Lower lobe of right lung (tissue), 2 donors: ENCODE data around the gene MAGEF1. TPM values are rescaled to one million over a fixed set of nuclear protein-coding genes. Genes with fewer than 3 reads are reported as not detected.

Source experiments
- ATAC-seq, 2 donors: fragments of 200-7000 bp; cut with Tn5 transposase; one replicate each; pipeline ENCODE4 v1.9.1; 2020 to 2022; ENCODE audit warnings: mild to moderate bottlenecking in 2 of 2, moderate library complexity in 2 of 2
- DNase-seq: peaks from one replicate; pipeline ENCODE4 v3.0.0-alpha.2; 2020
- H3K27ac ChIP-seq: fragments of 200-600 bp; one replicate; pipeline ENCODE4 v1.8.0; 2022
- H3K27me3 ChIP-seq: fragments of 200-600 bp; one replicate; pipeline ENCODE4 v1.8.0; 2022; ENCODE audit warnings: low read depth
- H3K36me3 ChIP-seq: fragments of 200-600 bp; one replicate; pipeline ENCODE4 v1.8.0; 2022; ENCODE audit warnings: mild to moderate bottlenecking
- H3K4me1 ChIP-seq: fragments of 200-600 bp; one replicate; pipeline ENCODE4 v1.8.0; 2022
- H3K4me3 ChIP-seq: fragments of 200-600 bp; one replicate; pipeline ENCODE4 v1.8.0; 2022; ENCODE audit warnings: mild to moderate bottlenecking
- H3K9me3 ChIP-seq: fragments of 200-600 bp; one replicate; pipeline ENCODE4 v1.8.0; 2022
- intact Hi-C: fragments of 100-400 bp; cut with DNase I; formaldehyde crosslinking; loops from one replicate; pipeline ENCODE4 v1.11.0; 2022
- total RNA-seq: library from RNA; stranded (reverse); fragmentation: NEBNext Ultra II Directional; extraction: Animal tissue kit (Norgen Biotek cat#: 25700); gene quantifications from one replicate; pipeline ENCODE4 v1.2.1, GENCODE V29; 2021
- TF ChIP-seq, protein P1 (sequence below): fragments of 200-600 bp; IDR thresholded peaks from one replicate; pipeline ENCODE4 v1.8.0; 2022; ENCODE audit warnings: antibody characterized with exemption, mild to moderate bottlenecking
- donor health status: DM: no; HTN: yes; CAD: no; lungs with severe emphysema.

MAGEF1 gene
- total RNA-seq, 1 donor from 2014 or later, result 23.5 TPM

DNA sequence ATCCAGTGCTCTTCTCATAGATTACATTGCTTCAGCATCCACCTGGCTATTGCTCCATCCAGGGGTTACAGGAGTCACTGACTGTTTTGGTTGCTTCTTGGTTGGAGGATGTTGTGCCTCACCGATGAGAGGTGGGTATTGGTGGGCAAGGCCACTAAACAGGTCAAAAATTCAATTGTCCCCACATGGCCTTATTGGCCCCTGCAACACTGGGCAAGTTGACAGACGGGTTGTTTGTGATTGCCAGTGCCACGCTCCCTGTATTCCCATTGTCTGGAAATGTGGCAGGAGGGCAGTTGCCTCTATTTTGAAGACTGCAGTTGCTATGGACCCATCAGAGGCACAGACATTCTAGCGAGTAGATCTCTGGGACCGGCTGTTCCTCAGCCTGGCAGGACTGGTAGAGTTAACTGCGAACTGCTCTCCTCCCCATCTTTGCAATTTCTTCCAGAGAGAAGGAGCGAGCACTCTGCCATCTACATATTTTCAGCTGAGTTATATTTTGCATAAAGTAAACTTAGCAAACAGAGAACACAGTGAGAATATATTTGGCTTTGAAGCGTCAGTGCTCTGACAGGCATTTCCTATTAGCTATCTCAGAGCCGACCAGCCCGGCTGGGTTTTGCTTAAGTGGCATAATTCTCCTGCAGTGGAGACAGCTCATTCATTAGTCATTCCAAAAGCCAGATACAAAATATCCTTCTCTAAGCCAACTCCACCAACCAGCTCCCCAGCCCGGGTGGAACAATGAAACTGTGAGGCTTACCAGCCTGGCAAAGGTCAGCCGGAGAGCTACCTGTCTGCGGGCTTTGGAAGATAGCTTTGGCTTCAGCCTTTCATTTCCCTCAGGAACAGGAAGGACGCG, 26.0 kb upstream of the MAGEF1 start:
- H3K4me3 ChIP-seq, result no peak overlapping the region
- DNase-seq (no peak), ATAC-seq (no peak)
- no peak overlapping the region for H3K27ac ChIP-seq
- TF ChIP-seq, protein P1, sequence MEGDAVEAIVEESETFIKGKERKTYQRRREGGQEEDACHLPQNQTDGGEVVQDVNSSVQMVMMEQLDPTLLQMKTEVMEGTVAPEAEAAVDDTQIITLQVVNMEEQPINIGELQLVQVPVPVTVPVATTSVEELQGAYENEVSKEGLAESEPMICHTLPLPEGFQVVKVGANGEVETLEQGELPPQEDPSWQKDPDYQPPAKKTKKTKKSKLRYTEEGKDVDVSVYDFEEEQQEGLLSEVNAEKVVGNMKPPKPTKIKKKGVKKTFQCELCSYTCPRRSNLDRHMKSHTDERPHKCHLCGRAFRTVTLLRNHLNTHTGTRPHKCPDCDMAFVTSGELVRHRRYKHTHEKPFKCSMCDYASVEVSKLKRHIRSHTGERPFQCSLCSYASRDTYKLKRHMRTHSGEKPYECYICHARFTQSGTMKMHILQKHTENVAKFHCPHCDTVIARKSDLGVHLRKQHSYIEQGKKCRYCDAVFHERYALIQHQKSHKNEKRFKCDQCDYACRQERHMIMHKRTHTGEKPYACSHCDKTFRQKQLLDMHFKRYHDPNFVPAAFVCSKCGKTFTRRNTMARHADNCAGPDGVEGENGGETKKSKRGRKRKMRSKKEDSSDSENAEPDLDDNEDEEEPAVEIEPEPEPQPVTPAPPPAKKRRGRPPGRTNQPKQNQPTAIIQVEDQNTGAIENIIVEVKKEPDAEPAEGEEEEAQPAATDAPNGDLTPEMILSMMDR, result no peak
- no peaks in the 10 kb centered on the region for H3K27me3 ChIP-seq
- H3K4me1 ChIP-seq, result no peaks in the 10 kb centered on the region
- no peaks in the 10 kb centered on the region for H3K9me3 ChIP-seq
- H3K36me3 ChIP-seq, result no peaks in the 10 kb centered on the region
- intact Hi-C loops, result no loop called here

DNA sequence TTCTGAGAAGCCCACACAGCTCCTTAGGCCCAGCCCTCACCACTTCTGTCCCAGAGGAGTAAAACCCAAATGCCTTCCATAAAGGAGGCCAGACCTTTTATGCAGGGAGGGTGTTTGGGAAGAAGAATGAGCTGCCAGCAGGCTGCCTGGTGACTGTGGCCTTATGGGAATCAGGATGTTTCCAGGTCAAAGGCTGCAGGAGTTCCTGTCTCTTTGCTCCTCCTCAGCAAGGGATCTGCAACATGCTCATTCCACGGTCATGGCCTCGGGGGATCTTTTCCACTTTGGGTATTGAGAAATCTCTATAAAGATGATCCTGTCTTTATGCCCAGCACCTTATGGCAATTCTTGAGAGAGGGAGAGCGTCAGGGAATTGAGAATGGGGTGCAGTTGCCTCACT, 25.2 kb upstream of the MAGEF1 start:
- TF ChIP-seq, protein P1, result no peak
- intact Hi-C loops, result no loop called here
- Histone ChIP-seq H3K4me1 (no peaks in the 10 kb centered on the region), H3K27ac (no peak overlapping the region), H3K27me3 (no peaks in the 10 kb centered on the region), H3K9me3 (no peaks in the 10 kb centered on the region), H3K36me3 (no peaks in the 10 kb centered on the region), H3K4me3 (no peak overlapping the region)
- no peak for ATAC-seq
- DNase-seq, result no peak

DNA sequence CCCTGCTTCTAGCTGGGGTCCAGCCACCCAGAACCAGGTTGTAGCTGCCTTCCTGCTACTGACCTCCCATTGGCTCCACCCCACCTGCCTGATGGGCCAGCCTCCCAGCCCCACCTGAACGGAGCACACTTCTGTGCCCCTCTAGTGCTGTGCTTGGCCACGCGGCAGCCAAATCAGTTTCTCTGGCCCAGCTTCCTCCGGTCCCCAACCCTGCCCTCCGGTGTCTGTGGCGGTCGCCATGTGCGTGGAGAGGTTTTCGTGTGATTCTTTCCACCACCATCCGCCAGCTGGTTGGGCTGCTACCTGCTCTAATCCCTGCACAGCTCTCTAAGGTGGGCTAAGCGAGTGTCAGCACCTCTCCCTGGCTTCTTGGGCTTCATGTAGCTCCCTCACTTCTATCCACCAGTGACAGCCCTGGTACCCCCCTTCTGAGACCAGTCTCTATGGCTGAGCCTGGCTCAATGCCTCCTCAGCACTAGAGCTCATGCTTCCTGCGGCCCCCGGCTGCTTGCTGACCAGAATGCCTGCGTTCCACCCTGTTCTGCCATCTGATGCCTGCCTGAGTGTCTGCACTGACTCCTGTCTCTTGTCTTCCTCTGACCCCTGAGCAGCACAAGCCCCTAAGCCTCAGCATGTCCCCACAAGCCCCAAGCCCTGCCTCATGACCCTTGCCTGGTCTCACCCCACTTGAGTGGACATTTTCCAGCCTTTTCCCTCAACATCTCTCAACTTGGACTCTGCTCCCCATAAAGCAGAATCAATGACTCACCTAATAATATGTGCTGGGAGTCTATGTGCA, 23.2 kb upstream of the MAGEF1 start:
- DNase-seq (no peak), ATAC-seq (no peak)
- H3K4me1 ChIP-seq, result no peaks in the 10 kb centered on the region
- intact Hi-C loops, result no loop called here
- no peaks in the 10 kb centered on the region for H3K27me3 ChIP-seq
- TF ChIP-seq, protein P1, result no peak
- H3K4me3 ChIP-seq, result no peak overlapping the region
- H3K9me3 ChIP-seq, result no peaks in the 10 kb centered on the region
- no peak overlapping the region for H3K27ac ChIP-seq
- H3K36me3 ChIP-seq, result no peaks in the 10 kb centered on the region

DNA sequence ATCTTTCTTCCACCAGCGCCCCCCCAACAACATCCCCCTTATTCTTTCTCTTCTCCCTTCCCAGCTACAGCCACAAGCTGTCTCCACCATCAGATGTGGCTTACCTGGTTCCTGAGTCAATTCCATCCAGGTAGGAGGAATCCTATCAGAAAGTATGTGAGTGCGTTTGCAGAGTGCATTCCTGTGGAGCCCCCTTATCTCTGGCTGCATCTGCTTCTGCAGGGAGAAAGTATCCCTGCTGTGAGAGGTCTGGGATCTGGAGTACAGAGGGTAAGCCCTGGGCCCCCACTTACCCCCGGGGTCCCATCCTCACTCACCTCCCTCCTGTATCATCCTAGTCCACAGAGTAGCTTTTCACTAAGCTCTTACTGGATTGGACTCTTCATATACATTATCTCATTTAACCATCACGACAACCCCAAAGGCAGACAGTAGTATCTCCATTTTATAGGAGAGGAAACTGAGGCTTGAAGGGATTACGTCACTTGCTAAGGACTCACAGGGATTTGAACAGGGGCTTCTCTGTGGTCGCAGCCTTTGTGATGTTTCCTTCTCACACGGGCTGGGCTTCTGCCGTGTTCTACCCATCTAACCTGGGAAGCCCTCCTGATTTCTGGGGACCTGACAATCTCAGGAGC, 22.2 kb upstream of the MAGEF1 start:
- intact Hi-C loops, result no loop called here
- no peak for DNase-seq
- no peaks in the 10 kb centered on the region for H3K4me1 ChIP-seq
- no peaks in the 10 kb centered on the region for H3K27me3 ChIP-seq
- no peak overlapping the region for H3K27ac ChIP-seq
- ATAC-seq, result no peak
- H3K4me3 ChIP-seq, result no peak overlapping the region
- no peaks in the 10 kb centered on the region for H3K9me3 ChIP-seq
- TF ChIP-seq, protein P1, result no peak
- H3K36me3 ChIP-seq, result no peaks in the 10 kb centered on the region

DNA sequence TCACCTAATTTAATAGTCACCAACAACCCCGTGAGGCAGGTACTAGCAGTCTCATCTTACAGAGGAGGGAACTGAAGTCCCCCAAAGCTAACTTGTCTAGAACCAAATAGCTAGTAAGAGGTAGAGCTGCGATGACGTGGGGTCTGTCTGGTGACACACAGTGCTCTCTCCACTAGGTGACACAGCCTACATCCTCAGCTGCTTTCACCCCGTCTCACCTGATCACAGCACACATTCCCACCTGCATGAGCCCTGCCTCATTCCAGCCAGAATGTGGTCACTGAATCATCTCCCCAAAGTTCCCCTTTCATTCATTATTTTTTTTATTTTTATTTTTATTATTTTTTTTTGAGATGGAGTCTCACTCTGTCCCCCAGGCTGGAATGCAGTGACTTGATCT, 21.3 kb upstream of the MAGEF1 start:
- DNase-seq (no peak), ATAC-seq (no peak)
- Histone ChIP-seq H3K36me3 (no peaks in the 10 kb centered on the region), H3K4me1 (no peaks in the 10 kb centered on the region), H3K27me3 (no peaks in the 10 kb centered on the region), H3K4me3 (no peak overlapping the region), H3K27ac (no peak overlapping the region), H3K9me3 (no peaks in the 10 kb centered on the region)
- intact Hi-C loops, result no loop called here
- TF ChIP-seq, protein P1, result no peak
